ENCODE measurements around the gene DOCK4. TPM values are rescaled to one million over a fixed set of nuclear protein-coding genes. Genes with fewer than 3 reads are reported as not detected.

DOCK4 gene
- total and polyA plus RNA-seq, 10 of the 15 experiments (the other 5 are each of a cell fraction or from before 2014, with no cell fraction given): 0.03 to 0.73 (median 0.38) TPM

DNA sequence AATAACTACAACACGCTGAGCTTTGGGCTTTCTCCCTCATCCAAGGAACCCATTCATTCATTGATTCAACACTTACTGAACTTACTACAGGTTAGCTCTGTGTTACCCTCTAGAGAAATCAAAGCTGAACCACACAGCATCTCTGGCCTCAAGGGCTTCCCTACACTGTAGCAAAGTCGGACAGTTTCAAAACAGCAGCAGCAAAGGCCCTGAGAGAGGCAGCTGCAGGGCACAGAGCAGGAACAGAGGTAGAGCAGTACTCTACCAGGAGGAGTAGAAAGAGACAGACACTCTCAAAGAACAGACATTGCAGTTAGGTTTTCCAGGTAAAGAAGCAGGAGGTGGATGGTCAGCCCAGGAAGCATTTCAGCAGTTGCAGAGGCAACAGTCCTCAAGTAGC is 16.1 kb downstream of the DOCK4 start:
- no peak overlapping the region for H3K9ac ChIP-seq (ENCODE audit: control insufficient read depth, insufficient read depth, low read length)
- SMC1A ChIA-PET (ENCODE audit: uncharacterized antibody, unreplicated experiment): no interaction called here
- no peaks in the 10 kb centered on the region for H3K36me3 ChIP-seq (ENCODE audit: control insufficient read depth in 2 of 2, insufficient read depth in 2 of 2, low read length in 1 of 2)
- H4K20me1 ChIP-seq (ENCODE audit: control insufficient read depth, insufficient read depth): no peaks in the 10 kb centered on the region
- TF ChIP-seq ZBED1 (IDR thresholded peaks at IDR 0.05; ENCODE audit: borderline replicate concordance) (no peak), BCL11A (IDR thresholded peaks at IDR 0.05; ENCODE audit: low read depth, low read length) (no peak), HDAC6 (IDR thresholded peaks at IDR 0.05; ENCODE audit: unreplicated experiment) (no peak), REST (IDR thresholded peaks at IDR 0.05; ENCODE audit: low read depth, low read length) (no peak), DPF2 (IDR thresholded peaks at IDR 0.05) (no peak), CEBPB (IDR thresholded peaks at IDR 0.05; ENCODE audit: borderline replicate concordance in 1 of 2, low read depth in 2 of 2, low read length in 2 of 2) (no peak)
- no peaks in the 10 kb centered on the region for H3K79me2 ChIP-seq (ENCODE audit: control insufficient read depth, insufficient read depth, low read length)
- H3K9me3 ChIP-seq (replicated peaks; ENCODE audit: control insufficient read depth, insufficient read depth, low read length): no peaks in the 10 kb centered on the region; the same call in 2 of the 3 replicates
- 68% methylated on average over 2 of the region's 2 CpGs for WGBS (ENCODE audit: insufficient coverage, insufficient replicate concordance, low lambda C conversion rate, missing lambda C conversion rate)
- no peaks in the 10 kb centered on the region for H3K4me1 ChIP-seq (ENCODE audit: control insufficient read depth, insufficient read depth, low read length)
- DNase-seq (ENCODE audit: low read depth, low spot score) (no peak), ATAC-seq (no peak), FAIRE-seq (no peak)
- H3K27me3 ChIP-seq (replicated peaks in 1 of 2; ENCODE audit: control insufficient read depth in 2 of 2, insufficient read depth in 2 of 2, low read length in 1 of 2): no peaks in the 10 kb centered on the region; a peak in 2 of 4 replicates
- no TSS peak for BruUV-seq (replicated peaks)
- no peak overlapping the region for H3K27ac ChIP-seq (ENCODE audit: control insufficient read depth, insufficient read depth)
- intact Hi-C loops (cut with micrococcal nuclease; ENCODE audit: unreplicated experiment): no loop called here
- RAD21 ChIA-PET (ENCODE audit: unreplicated experiment): no interaction called here
- CTCF ChIA-PET: interaction anchor here (0.6 kb wide), 1 partner anchor 9 kb away, joined by 3 read pairs; no protein-coding TSS in a partner anchor
- in situ Hi-C loops (cut with MboI): no loop called here
- POLR2A ChIA-PET: no interaction called here
- no peak overlapping the region for H3K4me3 ChIP-seq
- no peak overlapping the region for H2AFZ ChIP-seq (ENCODE audit: control insufficient read depth, low read depth, low read length)
- H3K4me2 ChIP-seq (ENCODE audit: control insufficient read depth, insufficient read depth): no peak overlapping the region
